H1 (cell line): ENCODE measurements around the gene WHAMM. TPM values are rescaled to one million over a fixed set of nuclear protein-coding genes. Genes with fewer than 3 reads are reported as not detected.

ENCODE experiments used
- BCL11A ChIP-seq, 2 experiments: IDR thresholded peaks; one replicate each; pipeline ENCODE4 v1.6.1; 2011; ENCODE audit warnings: low read depth in 2 of 2, low read length in 2 of 2, mild to moderate bottlenecking in 2 of 2
- CBX5 ChIP-seq: fragments of 300-800, 300-1000 bp; sonication (generic); IDR thresholded peaks from 2 replicates; pipeline ENCODE4 v1.7.1; 2016; ENCODE audit warnings: antibody characterized with exemption, low read length, low read depth
- CHD2 ChIP-seq: IDR thresholded peaks from 2 replicates; pipeline ENCODE4 v1.6.1; 2012; ENCODE audit warnings: low read length, improper control_type of control experiment
- POU5F1 ChIP-seq: IDR thresholded peaks from 2 replicates; pipeline ENCODE4 v1.6.1; 2011; ENCODE audit warnings: low read depth, mild to moderate bottlenecking, low read length, moderate library complexity
- RAD21 ChIP-seq, 2 experiments: IDR thresholded peaks in 1 of 2; conservative IDR thresholded peaks in 1 of 2; 2 replicates each; pipeline ENCODE4 v1.6.1; 2011; ENCODE audit warnings: low read depth in 2 of 2, low read length in 2 of 2, improper control_type of control experiment in 1 of 2, inconsistent platforms in 1 of 2, mild to moderate bottlenecking in 1 of 2, moderate library complexity in 1 of 2
- TBP ChIP-seq: IDR thresholded peaks from 2 replicates; pipeline ENCODE4 v1.6.1; 2011; ENCODE audit warnings: low read depth, low read length, improper control_type of control experiment
- TEAD4 ChIP-seq: IDR thresholded peaks from 2 replicates; pipeline ENCODE4 v1.6.1; 2012; ENCODE audit warnings: low read depth, low read length, inconsistent platforms, mixed read lengths
- polyA plus RNA-seq, 7 experiments: library from polyadenylated mRNA; depleted of rRNA in 3 of 7; stranded (reverse) in 5 of 7; unstranded in 2 of 7; fragments of >200 nt in 5 of 7; fragments of 200-250 nt in 2 of 7; gene quantifications; 1 replicate in 5 of 7; 2 replicates in 1 of 7; 4 replicates in 1 of 7; pipeline versions ENCODE4 v1.2.1 to v1.2.3, GENCODE V29; 2011 to 2013; ENCODE audit warnings: missing spikeins in 2 of 7, mixed read lengths in 2 of 7
- total RNA-seq: library from RNA; stranded (reverse); fragmentation: NEBNext Ultra II Directional; extraction: Animal tissue kit (Norgen Biotek cat#: 25700); gene quantifications from 2 replicates; pipeline ENCODE4 v1.2.1, GENCODE V29; 2021

Gene WHAMM
- total and polyA plus RNA-seq, 2 of the 8 experiments (the other 6 are each of a cell fraction or from before 2014, with no cell fraction given): 1.1 to 3.3 TPM

DNA sequence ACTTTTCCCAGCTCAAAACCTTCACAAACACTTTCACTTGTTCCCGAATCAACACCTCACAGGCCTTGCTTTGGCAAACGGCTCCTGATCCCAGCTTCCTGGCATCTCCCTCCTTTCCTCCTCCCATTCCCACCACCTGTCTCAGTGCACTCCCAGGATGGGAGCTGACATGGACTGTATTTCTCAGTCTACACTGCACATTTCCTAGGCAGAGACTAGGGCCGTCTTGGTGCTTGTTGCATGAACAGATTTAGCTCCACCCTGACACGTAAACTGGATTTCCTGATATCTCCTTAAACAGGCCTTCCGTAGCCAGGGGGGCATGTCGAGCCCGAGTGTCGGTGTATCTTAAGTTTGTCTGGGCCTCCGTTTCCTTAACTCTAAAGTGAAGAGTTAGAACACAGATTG lies 790 bp upstream of the WHAMM start (continued):
- TF ChIP-seq TBP: no peak
- no peak for TF ChIP-seq POU5F1
- TF ChIP-seq TEAD4: no peak
- TF ChIP-seq CHD2: no peak
- no peak for TF ChIP-seq RAD21 (IDR thresholded peaks at IDR 0.05 in 1 of 2, conservative IDR thresholded peaks at IDR 0.05 in 1 of 2; ENCODE audit: low read depth in 2 of 2, low read length in 2 of 2)
- no peak for TF ChIP-seq BCL11A (IDR thresholded peaks at IDR 0.05; ENCODE audit: low read depth in 2 of 2, low read length in 2 of 2)
- no peak for TF ChIP-seq CBX5
